C4-2B (cell line): Measurements from ENCODE around the gene DENND1A.
"Not testable (repeated sequence)": the region's sequence is repeated elsewhere in the genome, so short reads cannot be mapped to it uniquely, and the experiment has no call there.

Experiments used
- H3K27ac ChIP-seq: fragments of 450-650 bp; 2 replicates; pipeline ENCODE4 v1.5.1; 2017
- CTCF ChIP-seq: fragments of 450-650 bp; conservative IDR thresholded peaks from 2 replicates; pipeline ENCODE4 v1.5.1; 2017; ENCODE audit warnings: mild to moderate bottlenecking
- ZFX ChIP-seq: fragments of 450-650 bp; IDR thresholded peaks from 2 replicates; pipeline ENCODE4 v1.6.1; 2017

DENND1A gene

GRCh38 chr9:123894822-123895221 is 35.1 kb downstream of the DENND1A start:
- no peak overlapping the region for H3K27ac ChIP-seq

GRCh38 chr9:123893831-123894460 is 36.0 kb downstream of the DENND1A start:
- TF ChIP-seq ZFX (no peak), CTCF (no peak)
- no peak overlapping the region for H3K27ac ChIP-seq

More at GRCh38 chr9:123894822-123895221, 35.1 kb downstream of the DENND1A start:
- TF ChIP-seq ZFX, result no peak
- no peak for TF ChIP-seq CTCF

GRCh38 chr9:123893115-123893514 is 36.8 kb downstream of the DENND1A start:
- TF ChIP-seq CTCF (no peak), ZFX (no peak)
- H3K27ac ChIP-seq, result no peak overlapping the region

- no peak overlapping the region for H3K27ac ChIP-seq
- TF ChIP-seq CTCF, result no peak
- no peak for TF ChIP-seq ZFX
Measured at GRCh38 chr9:123887837-123888236, 42.1 kb downstream of the DENND1A start.

- H3K27ac ChIP-seq, result not testable (repeated sequence)
Measured at GRCh38 chr9:123885834-123886233, 44.1 kb downstream of the DENND1A start.

- no peak for TF ChIP-seq CTCF
- TF ChIP-seq ZFX, result no peak
- no peak overlapping the region for H3K27ac ChIP-seq
Measured at GRCh38 chr9:123883634-123884033, 46.3 kb downstream of the DENND1A start.

- H3K27ac ChIP-seq, result no peak overlapping the region
- TF ChIP-seq ZFX (no peak), CTCF (no peak)
Measured at GRCh38 chr9:123881604-123882003, 48.3 kb downstream of the DENND1A start.

- TF ChIP-seq ZFX, result no peak
- TF ChIP-seq CTCF, result no peak
- no peak overlapping the region for H3K27ac ChIP-seq
Measured at GRCh38 chr9:123880420-123880819, 49.5 kb downstream of the DENND1A start.
